ENCODE results near the gene GTF3C2. TPM values are rescaled to one million over a fixed set of nuclear protein-coding genes. Genes with fewer than 3 reads are reported as not detected.

GTF3C2 gene
- total and polyA plus RNA-seq, 2 of the 13 experiments (the other 11 are each of a cell fraction or from before 2014, with no cell fraction given), result 77.5 to 130 TPM

DNA sequence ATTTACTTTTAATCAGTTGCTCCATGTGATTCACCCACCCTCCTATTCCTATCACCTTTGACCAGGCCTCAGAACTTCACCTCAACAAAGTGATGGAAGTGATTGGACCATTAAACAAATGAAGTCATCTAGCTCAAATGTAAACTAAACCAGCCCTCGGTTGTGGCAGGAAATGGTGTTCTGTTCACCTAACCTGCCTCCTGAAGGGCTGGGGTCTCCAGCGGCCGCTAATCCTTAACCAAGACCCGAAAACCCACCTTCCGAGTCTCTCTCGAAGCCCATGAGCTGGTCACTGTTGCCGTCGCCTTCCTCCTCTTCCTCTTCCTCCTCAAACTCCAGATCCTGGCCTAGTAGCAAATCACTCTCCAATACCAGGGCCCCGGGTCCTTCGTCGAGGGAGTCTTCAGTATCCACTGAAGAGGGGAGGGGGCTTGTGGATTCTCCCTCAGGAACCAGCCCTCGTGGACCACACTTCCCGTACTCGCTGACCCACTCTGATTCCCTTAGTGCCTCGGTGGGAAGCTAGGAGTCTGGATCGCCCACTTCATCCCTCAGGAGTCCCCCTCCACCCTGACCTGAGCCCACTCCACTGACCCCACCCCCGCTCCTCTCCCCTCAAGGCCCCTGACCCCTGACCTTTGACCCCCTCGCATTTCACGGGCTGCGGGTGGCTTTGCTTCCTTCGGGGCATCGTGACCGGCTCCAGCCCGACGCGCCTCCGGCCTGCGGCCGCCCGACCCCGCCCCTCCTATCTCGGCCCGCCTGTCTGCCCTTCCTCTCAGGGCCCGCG is 23.5 kb upstream of the GTF3C2 start (continued):
- TF ChIP-seq CCDC6 (CRISPR knock-in tag; IDR thresholded peaks at IDR 0.05) (no peak), STAG1 (CRISPR knock-in tag; IDR thresholded peaks at IDR 0.05) (no peak), MAFF (IDR thresholded peaks at IDR 0.05; ENCODE audit: low read depth, low read length) (no peak), ARID2 (CRISPR knock-in tag; IDR thresholded peaks at IDR 0.05; ENCODE audit: borderline replicate concordance) (no peak), ZNF772 (CRISPR knock-in tag; IDR thresholded peaks at IDR 0.05) (no peak), THAP11 (CRISPR knock-in tag; IDR thresholded peaks at IDR 0.05) (peak; percentile 37; the same call in 1 of the 2 replicates), BHLHE40 (IDR thresholded peaks at IDR 0.05; ENCODE audit: low read length) (no peak), HDAC1 (CRISPR knock-in tag; IDR thresholded peaks at IDR 0.05) (0 out of 2 replicates have a peak, but pooled peaks have one; percentile 39), ZNF383 (CRISPR knock-in tag; IDR thresholded peaks at IDR 0.05; ENCODE audit: borderline replicate concordance) (no peak), CENPT (CRISPR knock-in tag; IDR thresholded peaks at IDR 0.05; ENCODE audit: low read depth) (no peak), SSRP1 (CRISPR knock-in tag; IDR thresholded peaks at IDR 0.05) (no peak), ISL2 (CRISPR knock-in tag; IDR thresholded peaks at IDR 0.05) (no peak), ZNF367 (CRISPR knock-in tag; IDR thresholded peaks at IDR 0.05; ENCODE audit: borderline replicate concordance) (no peak), ZSCAN12 (CRISPR knock-in tag; IDR thresholded peaks at IDR 0.05) (no peak), ZMAT3 (CRISPR knock-in tag; conservative IDR thresholded peaks at IDR 0.05) (no peak), CHCHD3 (CRISPR knock-in tag; IDR thresholded peaks at IDR 0.05) (no peak), ZSCAN29 (CRISPR knock-in tag; conservative IDR thresholded peaks at IDR 0.05) (no peak), NCOA2 (CRISPR knock-in tag; IDR thresholded peaks at IDR 0.05) (peak; percentile 21; the same call in 1 of the 2 replicates), GPN1 (CRISPR knock-in tag; IDR thresholded peaks at IDR 0.05; ENCODE audit: borderline replicate concordance) (no peak)
- TF ChIP-seq, protein P1, sequence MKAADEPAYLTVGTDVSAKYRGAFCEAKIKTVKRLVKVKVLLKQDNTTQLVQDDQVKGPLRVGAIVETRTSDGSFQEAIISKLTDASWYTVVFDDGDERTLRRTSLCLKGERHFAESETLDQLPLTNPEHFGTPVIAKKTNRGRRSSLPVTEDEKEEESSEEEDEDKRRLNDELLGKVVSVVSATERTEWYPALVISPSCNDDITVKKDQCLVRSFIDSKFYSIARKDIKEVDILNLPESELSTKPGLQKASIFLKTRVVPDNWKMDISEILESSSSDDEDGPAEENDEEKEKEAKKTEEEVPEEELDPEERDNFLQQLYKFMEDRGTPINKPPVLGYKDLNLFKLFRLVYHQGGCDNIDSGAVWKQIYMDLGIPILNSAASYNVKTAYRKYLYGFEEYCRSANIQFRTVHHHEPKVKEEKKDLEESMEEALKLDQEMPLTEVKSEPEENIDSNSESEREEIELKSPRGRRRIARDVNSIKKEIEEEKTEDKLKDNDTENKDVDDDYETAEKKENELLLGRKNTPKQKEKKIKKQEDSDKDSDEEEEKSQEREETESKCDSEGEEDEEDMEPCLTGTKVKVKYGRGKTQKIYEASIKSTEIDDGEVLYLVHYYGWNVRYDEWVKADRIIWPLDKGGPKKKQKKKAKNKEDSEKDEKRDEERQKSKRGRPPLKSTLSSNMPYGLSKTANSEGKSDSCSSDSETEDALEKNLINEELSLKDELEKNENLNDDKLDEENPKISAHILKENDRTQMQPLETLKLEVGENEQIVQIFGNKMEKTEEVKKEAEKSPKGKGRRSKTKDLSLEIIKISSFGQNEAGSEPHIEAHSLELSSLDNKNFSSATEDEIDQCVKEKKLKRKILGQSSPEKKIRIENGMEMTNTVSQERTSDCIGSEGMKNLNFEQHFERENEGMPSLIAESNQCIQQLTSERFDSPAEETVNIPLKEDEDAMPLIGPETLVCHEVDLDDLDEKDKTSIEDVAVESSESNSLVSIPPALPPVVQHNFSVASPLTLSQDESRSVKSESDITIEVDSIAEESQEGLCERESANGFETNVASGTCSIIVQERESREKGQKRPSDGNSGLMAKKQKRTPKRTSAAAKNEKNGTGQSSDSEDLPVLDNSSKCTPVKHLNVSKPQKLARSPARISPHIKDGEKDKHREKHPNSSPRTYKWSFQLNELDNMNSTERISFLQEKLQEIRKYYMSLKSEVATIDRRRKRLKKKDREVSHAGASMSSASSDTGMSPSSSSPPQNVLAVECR (CRISPR knock-in tag; IDR thresholded peaks at IDR 0.05; ENCODE audit: borderline replicate concordance), result 0 out of 2 replicates have a peak, but pooled peaks have one; percentile 23
- TF ChIP-seq, protein P2, sequence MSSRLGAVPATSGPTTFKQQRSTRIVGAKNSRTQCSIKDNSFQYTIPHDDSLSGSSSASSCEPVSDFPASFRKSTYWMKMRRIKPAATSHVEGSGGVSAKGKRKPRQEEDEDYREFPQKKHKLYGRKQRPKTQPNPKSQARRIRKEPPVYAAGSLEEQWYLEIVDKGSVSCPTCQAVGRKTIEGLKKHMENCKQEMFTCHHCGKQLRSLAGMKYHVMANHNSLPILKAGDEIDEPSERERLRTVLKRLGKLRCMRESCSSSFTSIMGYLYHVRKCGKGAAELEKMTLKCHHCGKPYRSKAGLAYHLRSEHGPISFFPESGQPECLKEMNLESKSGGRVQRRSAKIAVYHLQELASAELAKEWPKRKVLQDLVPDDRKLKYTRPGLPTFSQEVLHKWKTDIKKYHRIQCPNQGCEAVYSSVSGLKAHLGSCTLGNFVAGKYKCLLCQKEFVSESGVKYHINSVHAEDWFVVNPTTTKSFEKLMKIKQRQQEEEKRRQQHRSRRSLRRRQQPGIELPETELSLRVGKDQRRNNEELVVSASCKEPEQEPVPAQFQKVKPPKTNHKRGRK (CRISPR knock-in tag; IDR thresholded peaks at IDR 0.05), result no peak
- TF ChIP-seq, protein P3, sequence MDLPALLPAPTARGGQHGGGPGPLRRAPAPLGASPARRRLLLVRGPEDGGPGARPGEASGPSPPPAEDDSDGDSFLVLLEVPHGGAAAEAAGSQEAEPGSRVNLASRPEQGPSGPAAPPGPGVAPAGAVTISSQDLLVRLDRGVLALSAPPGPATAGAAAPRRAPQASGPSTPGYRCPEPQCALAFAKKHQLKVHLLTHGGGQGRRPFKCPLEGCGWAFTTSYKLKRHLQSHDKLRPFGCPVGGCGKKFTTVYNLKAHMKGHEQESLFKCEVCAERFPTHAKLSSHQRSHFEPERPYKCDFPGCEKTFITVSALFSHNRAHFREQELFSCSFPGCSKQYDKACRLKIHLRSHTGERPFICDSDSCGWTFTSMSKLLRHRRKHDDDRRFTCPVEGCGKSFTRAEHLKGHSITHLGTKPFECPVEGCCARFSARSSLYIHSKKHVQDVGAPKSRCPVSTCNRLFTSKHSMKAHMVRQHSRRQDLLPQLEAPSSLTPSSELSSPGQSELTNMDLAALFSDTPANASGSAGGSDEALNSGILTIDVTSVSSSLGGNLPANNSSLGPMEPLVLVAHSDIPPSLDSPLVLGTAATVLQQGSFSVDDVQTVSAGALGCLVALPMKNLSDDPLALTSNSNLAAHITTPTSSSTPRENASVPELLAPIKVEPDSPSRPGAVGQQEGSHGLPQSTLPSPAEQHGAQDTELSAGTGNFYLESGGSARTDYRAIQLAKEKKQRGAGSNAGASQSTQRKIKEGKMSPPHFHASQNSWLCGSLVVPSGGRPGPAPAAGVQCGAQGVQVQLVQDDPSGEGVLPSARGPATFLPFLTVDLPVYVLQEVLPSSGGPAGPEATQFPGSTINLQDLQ (CRISPR knock-in tag; IDR thresholded peaks at IDR 0.05), result no peak
